ENCODE data around the gene ADAMTS20.

Gene ADAMTS20

GRCh38 chr12:43336962-43337555 lies 214.9 kb downstream of the ADAMTS20 start:
- no peaks in the 10 kb centered on the region for H3K36me3 ChIP-seq
- no peak overlapping the region for H3K4me3 ChIP-seq (ENCODE audit: low read depth, low read length)
- no peaks in the 10 kb centered on the region for H3K9me3 ChIP-seq
- DNase-seq = no peak
- TF ChIP-seq, protein P1, sequence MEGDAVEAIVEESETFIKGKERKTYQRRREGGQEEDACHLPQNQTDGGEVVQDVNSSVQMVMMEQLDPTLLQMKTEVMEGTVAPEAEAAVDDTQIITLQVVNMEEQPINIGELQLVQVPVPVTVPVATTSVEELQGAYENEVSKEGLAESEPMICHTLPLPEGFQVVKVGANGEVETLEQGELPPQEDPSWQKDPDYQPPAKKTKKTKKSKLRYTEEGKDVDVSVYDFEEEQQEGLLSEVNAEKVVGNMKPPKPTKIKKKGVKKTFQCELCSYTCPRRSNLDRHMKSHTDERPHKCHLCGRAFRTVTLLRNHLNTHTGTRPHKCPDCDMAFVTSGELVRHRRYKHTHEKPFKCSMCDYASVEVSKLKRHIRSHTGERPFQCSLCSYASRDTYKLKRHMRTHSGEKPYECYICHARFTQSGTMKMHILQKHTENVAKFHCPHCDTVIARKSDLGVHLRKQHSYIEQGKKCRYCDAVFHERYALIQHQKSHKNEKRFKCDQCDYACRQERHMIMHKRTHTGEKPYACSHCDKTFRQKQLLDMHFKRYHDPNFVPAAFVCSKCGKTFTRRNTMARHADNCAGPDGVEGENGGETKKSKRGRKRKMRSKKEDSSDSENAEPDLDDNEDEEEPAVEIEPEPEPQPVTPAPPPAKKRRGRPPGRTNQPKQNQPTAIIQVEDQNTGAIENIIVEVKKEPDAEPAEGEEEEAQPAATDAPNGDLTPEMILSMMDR (IDR thresholded peaks at IDR 0.05; ENCODE audit: low read depth, low read length) = peak; percentile 60
- H3K4me1 ChIP-seq = peaks cover 17% of the 10 kb centered on the region
- H3K27me3 ChIP-seq = no peaks in the 10 kb centered on the region

DNA sequence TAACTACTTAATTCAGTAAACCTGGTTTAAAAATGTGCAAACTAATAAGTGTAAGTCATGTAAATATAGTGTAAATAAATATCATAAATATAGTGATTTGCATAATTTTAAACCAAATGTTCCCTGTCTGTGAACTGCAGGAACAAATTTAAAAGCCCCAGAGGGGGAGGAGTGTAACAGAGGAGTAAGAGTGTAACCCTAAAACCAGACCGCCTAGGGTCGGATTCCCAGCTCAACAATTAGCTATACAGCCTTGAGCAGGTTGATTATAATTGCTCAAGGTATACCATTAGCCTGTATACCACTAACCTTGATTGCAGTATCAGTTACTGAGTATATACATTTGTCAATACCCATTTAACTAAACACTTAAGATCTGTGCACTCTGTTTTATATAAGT lies 218.4 kb downstream of the ADAMTS20 start:
- H3K4me1 ChIP-seq = peaks cover 16% of the 10 kb centered on the region
- H3K27me3 ChIP-seq = no peaks in the 10 kb centered on the region
- H3K4me3 ChIP-seq (ENCODE audit: low read depth, low read length) = peak overlapping the region; percentile 6; the same call in 1 of the 2 replicates
- no peaks in the 10 kb centered on the region; the same call in 1 of the 2 replicates for H3K9me3 ChIP-seq
- TF ChIP-seq, protein P1 (IDR thresholded peaks at IDR 0.05; ENCODE audit: low read depth, low read length) = no peak
- DNase-seq = peak; percentile 32
- H3K36me3 ChIP-seq = no peaks in the 10 kb centered on the region

- no peaks in the 10 kb centered on the region for H3K27me3 ChIP-seq
- no peak overlapping the region for H3K4me3 ChIP-seq (ENCODE audit: low read depth, low read length)
- peak; percentile 32 for DNase-seq
- peaks cover 14% of the 10 kb centered on the region for H3K4me1 ChIP-seq
- TF ChIP-seq, protein P1 (IDR thresholded peaks at IDR 0.05; ENCODE audit: low read depth, low read length) = no peak
- H3K36me3 ChIP-seq = no peaks in the 10 kb centered on the region
- H3K9me3 ChIP-seq = no peaks in the 10 kb centered on the region; the same call in 1 of the 2 replicates
Measured at GRCh38 chr12:43332977-43333640, 218.9 kb downstream of the ADAMTS20 start.

GRCh38 chr12:43331935-43332334 lies 220.1 kb downstream of the ADAMTS20 start:
- TF ChIP-seq, protein P1 (IDR thresholded peaks at IDR 0.05; ENCODE audit: low read depth, low read length) = no peak
- Histone ChIP-seq H3K4me3 (ENCODE audit: low read depth, low read length) (no peak overlapping the region), H3K9me3 (no peaks in the 10 kb centered on the region; the same call in 1 of the 2 replicates), H3K27me3 (no peaks in the 10 kb centered on the region), H3K36me3 (no peaks in the 10 kb centered on the region), H3K4me1 (peaks cover 14% of the 10 kb centered on the region)
- DNase-seq = no peak

- no peaks in the 10 kb centered on the region for H3K27me3 ChIP-seq
- H3K4me3 ChIP-seq (ENCODE audit: low read depth, low read length) = no peak overlapping the region
- no peak for DNase-seq
Measured at GRCh38 chr12:43329375-43329774, 222.6 kb downstream of the ADAMTS20 start.

More at GRCh38 chr12:43329375-43329774, 222.6 kb downstream of the ADAMTS20 start:
- Histone ChIP-seq H3K36me3 (no peaks in the 10 kb centered on the region), H3K9me3 (no peaks in the 10 kb centered on the region; the same call in 1 of the 2 replicates), H3K4me1 (peaks cover 14% of the 10 kb centered on the region)
- TF ChIP-seq, protein P1 (IDR thresholded peaks at IDR 0.05; ENCODE audit: low read depth, low read length) = no peak
